Kidney (tissue), 14 donors: ENCODE results near the gene TGFB1. TPM values are rescaled to one million over a fixed set of nuclear protein-coding genes. Genes with fewer than 3 reads are reported as not detected.
A peak's percentile ranks its signal among the peaks of the same experiment; 100 is the strongest.
"Not testable (repeated sequence)": the region's sequence is repeated elsewhere in the genome, so short reads cannot be mapped to it uniquely, and the experiment has no call there.

ENCODE experiments used
- DNase-seq, 5 donors: peaks; one replicate each; pipeline ENCODE4 v3.0.0-alpha.2; 2013 to 2020
- FAIRE-seq: peaks from 2 replicates; lab custom pipeline; 2012; peaks lifted over from hg19 to GRCh38; lab: Jason Lieb, UNC
- H3K27ac ChIP-seq, 2 donors: one replicate each; pipeline ENCODE4 v1.7.0; 2013; ENCODE audit warnings: low read depth in 2 of 2, low read length in 2 of 2, inconsistent platforms in 1 of 2
- H3K27me3 ChIP-seq: one replicate; pipeline ENCODE4 v1.7.1; 2013; ENCODE audit warnings: low read length, inconsistent platforms; ENCODE audit not compliant: control insufficient read depth, insufficient read depth
- H3K36me3 ChIP-seq, 3 donors: one replicate each; pipeline versions ENCODE4 v1.7.0 to v1.7.1; 2013; ENCODE audit warnings: low read length in 3 of 3, control low read depth in 1 of 3, inconsistent platforms in 1 of 3; ENCODE audit not compliant: insufficient read depth in 3 of 3, control insufficient read depth in 2 of 3
- H3K4me1 ChIP-seq, 3 donors: one replicate each; pipeline versions ENCODE4 v1.7.0 to v1.7.1; 2013; ENCODE audit warnings: low read length in 3 of 3, inconsistent platforms in 1 of 3, low read depth in 1 of 3; ENCODE audit not compliant: control insufficient read depth in 2 of 3, insufficient read depth in 2 of 3
- H3K4me3 ChIP-seq, 3 donors: one replicate each; pipeline versions ENCODE4 v1.7.0 to v1.8.1; 2013; ENCODE audit warnings: low read length in 3 of 3, control low read depth in 1 of 3, inconsistent platforms in 1 of 3
- H3K9ac ChIP-seq, 3 donors: one replicate each; pipeline versions ENCODE4 v1.7.0 to v1.7.1; 2013; ENCODE audit warnings: low read length in 3 of 3, control low read depth in 1 of 3, inconsistent platforms in 1 of 3
- H3K9me3 ChIP-seq, 3 donors: one replicate each; pipeline versions ENCODE4 v1.7.0 to v1.7.1; 2013; ENCODE audit warnings: low read length in 3 of 3, control low read depth in 1 of 3, inconsistent platforms in 1 of 3; ENCODE audit not compliant: control insufficient read depth in 2 of 3, insufficient read depth in 1 of 3
- intact Hi-C: fragments of 100-400 bp; cut with DNase I; formaldehyde crosslinking; loops from one replicate; pipeline ENCODE4 v1.11.1; 2022
- polyA plus RNA-seq: library from polyadenylated mRNA; stranded (reverse); fragments of 350-450 nt; fragmentation: Illumina TruSeq; extraction: RNeasy Lipid Tissue Mini Kit (QIAGEN cat#74804); gene quantifications from one replicate; pipeline ENCODE4 v1.2.3, GENCODE V29; 2014; ENCODE audit warnings: low read depth, low replicate concordance; ENCODE audit not compliant: insufficient read depth
- total RNA-seq: library from RNA; stranded (reverse); fragmentation: NEBNext Ultra II Directional; extraction: Animal tissue kit (Norgen Biotek cat#: 25700); gene quantifications from one replicate; pipeline ENCODE4 v1.2.1, GENCODE V29; 2021
- TF ChIP-seq, protein P1 (sequence below): IDR thresholded peaks from 3 replicates; pipeline ENCODE4 v1.5.1; 2012; ENCODE audit warnings: mild to moderate bottlenecking, moderate library complexity, borderline replicate concordance; ENCODE audit not compliant: insufficient read depth; ENCODE audit errors: extremely low read depth
- donor health status: control.
- donor health status: control.
- donor health status: control.
- donor health status: control.
- donor health status: control.
- donor health status: DM: yes; HTN: yes; CAD: no.
- donor health status: Normal renal cell carcinoma (clear cell type).

The TGFB1 gene
- total and polyA plus RNA-seq, 2 donors from 2014 or later = 19.1 to 48.0 TPM

DNA sequence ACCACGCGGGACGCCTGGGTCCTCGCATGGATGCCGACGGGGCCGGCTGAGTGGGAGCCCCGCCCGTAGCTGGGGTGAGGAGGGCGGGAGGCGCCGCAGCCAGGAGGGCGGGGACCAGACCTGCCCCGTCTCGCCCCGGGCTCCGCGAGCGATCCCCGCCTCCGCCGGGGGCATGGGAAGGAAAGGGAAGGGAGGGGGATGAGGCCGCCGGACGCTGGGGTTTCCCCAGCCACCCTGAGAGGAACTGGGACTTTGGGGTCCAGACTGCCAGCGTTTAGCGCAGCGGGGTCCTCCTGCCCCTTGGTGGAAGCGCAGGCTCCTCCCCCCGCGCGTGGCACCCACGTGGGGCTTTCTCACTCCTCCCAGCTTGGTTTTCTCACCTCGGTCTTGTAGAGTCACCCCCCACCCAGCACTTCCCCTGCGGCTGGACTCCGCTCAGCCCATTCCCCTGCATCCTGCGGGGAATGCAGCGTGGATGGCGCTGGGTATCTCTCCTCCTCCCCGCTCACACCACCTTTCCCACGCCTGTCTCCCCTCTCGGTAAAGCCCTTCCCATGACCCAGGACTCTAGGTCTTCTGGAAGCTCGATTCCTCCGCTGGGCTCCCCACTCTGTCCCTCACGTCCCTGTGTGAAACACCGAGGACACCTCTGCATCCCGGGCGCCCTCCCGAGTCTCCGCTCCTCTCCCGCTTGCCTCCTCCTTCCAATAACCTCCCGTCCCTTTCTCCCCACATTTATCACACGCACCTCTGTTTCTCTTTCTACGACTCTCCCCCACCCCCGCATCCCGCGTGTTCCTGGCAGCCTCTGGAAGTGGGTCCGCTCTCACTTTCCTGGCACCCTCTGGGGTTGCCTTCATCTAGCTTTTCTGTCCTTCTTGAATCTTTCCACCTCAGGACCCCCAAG is 2.1 kb downstream of the TGFB1 start:
- Histone ChIP-seq H3K27ac (peak overlapping the region; percentile 55 to 57), H3K27me3 (no peaks in the 10 kb centered on the region), H3K9ac (peak overlapping the region in 1 of 3 donors; percentile 41), H3K4me3 (peak overlapping the region; percentile 41 to 71 (median 59)), H3K4me1 (peaks cover 0 to 21% (median 3%) of the 10 kb centered on the region in 3 donors), H3K36me3 (no peaks in the 10 kb centered on the region), H3K9me3 (no peaks in the 10 kb centered on the region)
- no peak for FAIRE-seq
- peak in 4 of 5 donors; percentile 10 to 90 (median 39) for DNase-seq
- intact Hi-C loops = no loop called here
- TF ChIP-seq, protein P1, sequence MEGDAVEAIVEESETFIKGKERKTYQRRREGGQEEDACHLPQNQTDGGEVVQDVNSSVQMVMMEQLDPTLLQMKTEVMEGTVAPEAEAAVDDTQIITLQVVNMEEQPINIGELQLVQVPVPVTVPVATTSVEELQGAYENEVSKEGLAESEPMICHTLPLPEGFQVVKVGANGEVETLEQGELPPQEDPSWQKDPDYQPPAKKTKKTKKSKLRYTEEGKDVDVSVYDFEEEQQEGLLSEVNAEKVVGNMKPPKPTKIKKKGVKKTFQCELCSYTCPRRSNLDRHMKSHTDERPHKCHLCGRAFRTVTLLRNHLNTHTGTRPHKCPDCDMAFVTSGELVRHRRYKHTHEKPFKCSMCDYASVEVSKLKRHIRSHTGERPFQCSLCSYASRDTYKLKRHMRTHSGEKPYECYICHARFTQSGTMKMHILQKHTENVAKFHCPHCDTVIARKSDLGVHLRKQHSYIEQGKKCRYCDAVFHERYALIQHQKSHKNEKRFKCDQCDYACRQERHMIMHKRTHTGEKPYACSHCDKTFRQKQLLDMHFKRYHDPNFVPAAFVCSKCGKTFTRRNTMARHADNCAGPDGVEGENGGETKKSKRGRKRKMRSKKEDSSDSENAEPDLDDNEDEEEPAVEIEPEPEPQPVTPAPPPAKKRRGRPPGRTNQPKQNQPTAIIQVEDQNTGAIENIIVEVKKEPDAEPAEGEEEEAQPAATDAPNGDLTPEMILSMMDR = no peak

DNA sequence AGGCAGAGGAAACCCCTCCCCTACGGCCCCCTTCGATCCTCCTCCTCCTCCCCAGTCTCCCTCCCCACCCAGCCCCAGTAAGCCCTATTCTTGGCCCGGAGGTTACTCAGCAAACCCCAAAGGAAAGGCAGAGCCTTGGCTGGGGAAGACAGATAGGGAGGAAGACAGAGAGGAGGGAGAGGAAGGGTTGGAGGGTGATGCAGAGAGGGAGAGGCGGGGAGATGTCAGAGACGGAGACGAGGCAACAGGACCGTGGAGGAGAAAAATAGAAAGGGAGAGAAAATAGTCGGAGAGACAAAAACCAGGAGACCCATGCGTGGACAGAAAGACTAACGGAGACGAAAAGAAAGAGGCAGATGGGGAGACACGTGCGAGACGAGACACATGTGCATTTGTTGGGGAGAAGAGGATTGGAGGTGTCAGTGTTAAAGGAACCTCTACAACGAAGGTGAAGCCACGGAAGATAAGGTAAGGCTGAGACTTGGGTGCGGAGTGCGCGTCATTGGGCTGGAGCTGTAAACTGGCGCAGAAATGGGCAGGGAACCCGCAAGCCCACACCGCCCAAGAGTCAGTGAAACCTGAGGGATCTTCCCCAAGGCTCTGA is 2.9 kb downstream of the TGFB1 start:
- peak overlapping the region in 1 of 3 donors; percentile 37 for H3K9ac ChIP-seq
- no peaks in the 10 kb centered on the region for H3K27me3 ChIP-seq
- peaks cover 0 to 20% (median 3%) of the 10 kb centered on the region in 3 donors for H3K4me1 ChIP-seq
- FAIRE-seq (no peak), DNase-seq (peak in 1 of 5 donors; percentile 14)
- H3K4me3 ChIP-seq = peak overlapping the region; percentile 59 to 71 (median 64)
- TF ChIP-seq, protein P1 = no peak
- H3K9me3 ChIP-seq = no peaks in the 10 kb centered on the region
- intact Hi-C loops = no loop called here
- H3K27ac ChIP-seq = peak overlapping the region; percentile 8 to 57
- no peaks in the 10 kb centered on the region for H3K36me3 ChIP-seq

DNA sequence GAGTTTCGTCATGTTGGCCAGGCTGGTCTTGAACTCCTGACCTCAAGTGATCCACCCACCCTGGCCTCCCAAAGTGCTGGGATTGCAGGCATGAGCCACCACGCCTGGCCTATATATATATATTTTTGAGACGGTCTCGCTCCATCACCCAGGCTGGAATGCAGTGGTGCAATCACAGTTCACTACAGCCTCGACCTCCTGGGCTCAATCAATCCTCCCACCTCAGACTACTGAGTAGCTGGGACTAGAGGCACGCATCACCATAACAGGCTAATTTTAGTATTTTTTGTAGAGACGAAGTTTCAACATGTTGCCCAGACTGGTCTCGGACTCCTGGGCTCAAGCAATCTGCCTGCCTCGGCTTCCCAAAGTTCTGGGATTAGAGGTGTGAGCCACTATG is 6.8 kb downstream of the TGFB1 start:
- H3K4me3 ChIP-seq, H3K36me3 ChIP-seq, FAIRE-seq, H3K27ac ChIP-seq, H3K4me1 ChIP-seq, H3K9me3 ChIP-seq, DNase-seq, intact Hi-C loops, H3K27me3 ChIP-seq, H3K9ac ChIP-seq: not testable (repeated sequence)

DNA sequence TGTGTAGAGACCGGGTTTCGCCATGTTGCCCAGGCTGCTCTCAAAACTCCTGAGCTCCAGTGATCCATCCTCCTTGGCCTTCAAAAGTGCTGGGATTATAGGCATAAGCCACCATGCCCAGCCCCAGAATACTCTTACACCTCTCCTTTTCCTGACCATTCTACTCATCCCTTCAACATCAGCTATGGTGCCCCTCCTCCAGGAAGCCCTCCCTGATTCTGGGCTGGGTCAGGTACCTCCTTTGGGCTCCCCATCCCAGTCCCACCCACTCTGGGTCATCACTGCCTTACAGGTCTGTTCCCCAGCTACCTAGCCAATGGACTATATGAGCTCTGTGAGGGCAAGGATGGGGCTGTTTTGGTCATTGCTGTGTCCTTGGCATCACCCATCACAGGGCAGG is 9.6 kb downstream of the TGFB1 start:
- Histone ChIP-seq H3K27ac (no peak overlapping the region), H3K4me3 (no peak overlapping the region), H3K27me3 (no peaks in the 10 kb centered on the region), H3K9me3 (no peaks in the 10 kb centered on the region), H3K36me3 (peaks cover 0 to 2% (median 0%) of the 10 kb centered on the region in 3 donors), H3K4me1 (peaks cover 0 to 3% (median 0%) of the 10 kb centered on the region in 3 donors), H3K9ac (no peak overlapping the region)
- intact Hi-C loops = no loop called here
- FAIRE-seq = no peak
- no peak for DNase-seq
- TF ChIP-seq, protein P1 = no peak
